Iris pigment epithelial cell (primary cell): ENCODE data around the gene BDH1.

Experiments
- DNase-seq: peaks from one replicate; pipeline ENCODE4 v3.0.0-alpha.2; 2011; ENCODE audit warnings: low read depth

BDH1 gene

DNA sequence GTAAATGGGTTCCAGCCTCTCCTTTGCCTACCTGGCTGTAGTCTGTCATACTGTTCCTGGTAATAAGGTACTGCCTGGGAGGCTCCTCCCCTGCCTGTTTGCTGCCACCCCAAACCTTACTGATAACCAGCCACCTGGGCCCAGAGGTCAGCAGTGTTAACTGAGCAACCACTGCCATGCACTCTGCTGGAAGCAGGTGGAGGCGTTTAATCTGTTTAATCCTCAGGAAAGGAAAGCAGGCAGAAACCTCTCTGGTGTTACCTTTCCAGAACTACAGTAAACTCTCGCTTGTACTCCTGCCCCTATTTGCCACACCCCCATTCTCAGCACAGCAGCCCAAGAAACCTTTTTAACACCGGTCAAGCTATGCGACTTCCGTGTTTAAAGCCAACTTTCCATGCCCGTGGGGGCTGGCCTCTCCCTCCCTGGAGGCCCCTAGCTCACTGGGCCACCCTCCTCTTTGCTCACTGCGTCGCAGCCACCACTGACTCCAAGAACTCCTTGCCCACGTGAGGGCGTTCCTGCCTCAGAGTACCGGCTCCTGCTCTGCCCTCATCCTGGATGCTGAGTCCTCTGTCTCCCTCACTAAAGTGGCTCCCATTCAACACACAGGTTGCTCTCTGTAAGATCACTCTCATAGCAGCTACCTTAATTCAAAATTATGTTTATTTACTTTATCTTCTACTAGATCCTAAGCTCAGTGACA lies 8.3 kb downstream of the BDH1 start:
- DNase-seq: no peak

DNA sequence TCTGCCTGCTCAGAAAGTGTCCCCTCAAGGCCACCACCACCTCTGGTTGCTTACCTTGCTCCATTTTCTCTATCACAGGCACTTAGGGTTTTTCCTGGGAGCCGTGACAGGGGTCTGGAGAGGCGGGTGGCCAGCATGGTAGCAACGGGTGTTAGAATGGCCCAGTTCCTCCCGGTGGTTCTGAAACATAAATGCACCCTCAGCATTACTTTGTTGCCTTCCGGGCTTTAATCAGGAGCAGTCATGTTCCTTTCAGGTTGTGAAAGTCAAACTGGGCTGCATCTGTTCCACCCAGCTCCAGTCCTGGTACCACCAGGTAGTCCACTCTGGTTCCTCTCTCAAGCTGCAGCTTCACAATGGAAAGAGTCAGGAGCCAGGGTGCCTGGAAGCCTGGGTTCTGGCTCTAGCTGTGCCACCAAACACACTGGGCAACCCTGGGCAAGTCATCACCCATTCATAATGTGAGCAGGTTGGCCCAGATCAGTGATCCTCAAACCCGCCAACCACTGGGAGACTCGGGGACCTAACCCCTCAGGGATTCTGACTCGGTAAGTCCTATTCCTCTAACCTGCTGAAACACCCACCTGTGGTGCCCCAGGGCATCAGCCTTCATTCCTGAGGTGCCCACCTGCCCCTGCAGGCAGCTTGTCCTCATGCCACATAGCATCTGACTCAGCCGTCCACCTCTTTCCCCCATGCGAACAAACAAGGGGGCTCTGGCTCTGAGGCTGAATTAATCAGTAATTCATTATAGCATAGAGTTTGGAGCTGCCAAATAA lies 9.3 kb downstream of the BDH1 start:
- DNase-seq: no peak

DNA sequence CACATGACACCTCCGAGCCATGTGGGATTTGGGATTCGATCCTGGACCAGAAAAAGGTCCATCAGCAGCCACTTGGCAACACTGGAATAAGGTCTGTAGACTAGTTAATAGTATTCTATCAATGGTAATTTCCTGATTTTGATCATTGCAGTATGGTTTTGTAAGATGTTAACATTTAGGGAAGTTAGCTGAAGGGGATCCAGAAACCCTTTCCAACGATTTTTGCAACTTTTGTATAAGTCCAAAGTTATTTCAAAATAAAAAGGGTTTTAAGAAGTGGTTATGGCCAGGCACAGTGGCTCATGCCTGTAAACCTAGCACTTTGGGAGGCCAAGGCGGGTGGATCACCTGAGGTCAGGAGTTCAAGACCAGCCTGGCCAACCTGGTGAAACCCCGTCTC lies 10.2 kb downstream of the BDH1 start:
- no peak for DNase-seq

DNA sequence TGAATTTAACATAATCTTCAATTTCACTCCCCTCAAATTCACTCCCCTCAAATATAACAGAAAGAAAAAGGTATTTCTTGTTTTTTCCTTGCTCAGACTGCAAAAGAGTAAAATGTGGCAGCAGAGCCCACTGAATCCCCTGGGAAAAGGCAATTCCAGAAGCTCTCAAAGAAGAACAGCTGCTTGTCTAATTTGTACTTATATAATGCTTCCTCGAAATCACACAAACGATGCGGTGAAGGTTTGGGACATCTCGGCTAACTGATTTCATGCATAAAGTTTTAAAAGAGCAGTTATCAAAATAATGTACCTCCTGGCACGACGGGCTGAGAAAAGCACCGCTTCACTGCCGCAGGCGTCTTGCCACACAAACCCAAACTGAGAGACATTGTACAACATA lies 10.7 kb downstream of the BDH1 start:
- no peak for DNase-seq

DNA sequence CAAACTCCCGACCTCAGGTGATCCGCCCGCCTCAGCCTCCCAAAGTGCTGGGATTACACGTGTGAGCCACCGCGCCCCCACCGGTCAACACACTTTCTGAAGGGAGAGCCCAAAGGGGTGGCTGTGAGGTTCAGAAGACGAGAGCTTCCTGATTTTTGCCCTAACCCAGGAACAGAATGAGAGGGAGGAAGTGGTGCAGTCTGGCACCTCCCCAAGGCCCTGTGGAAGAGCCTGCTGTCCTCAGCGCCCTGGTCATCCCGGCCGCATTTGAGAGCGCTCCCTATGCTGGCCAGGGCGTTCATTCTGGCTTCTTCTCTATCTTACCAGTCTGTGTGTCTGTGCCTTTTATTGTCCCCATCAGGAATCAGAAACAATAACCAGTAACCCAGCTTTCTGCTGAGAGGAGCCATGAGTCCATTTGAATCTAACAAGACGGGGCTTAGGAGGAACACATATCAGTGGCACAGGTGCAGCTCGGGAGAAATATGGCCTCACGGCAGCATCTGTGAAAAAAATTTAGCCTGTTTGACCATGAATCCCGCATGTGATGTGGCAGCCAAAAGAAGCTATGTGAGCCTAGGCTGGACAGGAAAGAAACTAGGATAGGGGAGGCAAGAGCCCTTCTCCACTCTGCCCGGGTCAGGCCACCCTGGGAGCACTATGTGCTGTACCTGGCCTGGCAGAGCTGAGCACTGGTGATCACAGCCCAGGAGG lies 12.9 kb downstream of the BDH1 start:
- DNase-seq: no peak

DNA sequence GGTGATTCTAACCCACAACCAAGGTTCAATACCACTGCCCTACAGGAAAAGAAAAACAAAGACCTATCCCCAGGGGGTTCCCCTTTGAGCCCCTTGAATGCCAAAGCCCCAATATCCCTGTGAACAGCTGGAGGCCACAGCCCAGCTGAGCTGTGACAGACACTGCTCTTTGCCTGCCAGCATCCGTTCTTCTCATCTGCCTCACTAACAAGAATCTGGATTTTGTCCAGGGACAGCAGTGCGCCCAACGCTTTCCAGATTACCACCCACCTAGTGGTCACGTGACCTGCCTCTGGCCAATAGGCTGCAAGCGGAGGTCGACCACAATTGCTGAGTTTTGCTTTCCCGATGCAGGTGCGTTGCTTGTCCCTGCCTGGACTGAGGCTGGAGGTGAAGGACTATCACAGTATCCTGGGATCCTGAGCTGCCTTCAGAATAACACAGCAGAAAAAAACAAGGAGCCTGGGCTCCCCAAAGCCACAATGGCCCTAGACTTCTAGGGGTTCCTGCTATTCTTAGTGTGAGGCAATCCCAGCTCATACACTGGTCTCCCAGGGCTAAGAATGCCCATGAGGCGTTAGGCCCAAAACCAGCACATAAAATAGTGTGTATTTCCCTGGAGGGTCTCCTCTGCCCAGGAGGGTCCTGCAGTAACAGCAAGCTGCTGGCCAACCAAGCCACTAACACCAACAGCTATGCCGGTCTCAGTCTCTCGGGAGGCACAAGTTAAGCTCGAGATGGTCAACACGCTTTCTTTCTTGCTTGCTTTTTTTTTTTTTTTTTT lies 13.8 kb downstream of the BDH1 start:
- peak; percentile 82 for DNase-seq

DNA sequence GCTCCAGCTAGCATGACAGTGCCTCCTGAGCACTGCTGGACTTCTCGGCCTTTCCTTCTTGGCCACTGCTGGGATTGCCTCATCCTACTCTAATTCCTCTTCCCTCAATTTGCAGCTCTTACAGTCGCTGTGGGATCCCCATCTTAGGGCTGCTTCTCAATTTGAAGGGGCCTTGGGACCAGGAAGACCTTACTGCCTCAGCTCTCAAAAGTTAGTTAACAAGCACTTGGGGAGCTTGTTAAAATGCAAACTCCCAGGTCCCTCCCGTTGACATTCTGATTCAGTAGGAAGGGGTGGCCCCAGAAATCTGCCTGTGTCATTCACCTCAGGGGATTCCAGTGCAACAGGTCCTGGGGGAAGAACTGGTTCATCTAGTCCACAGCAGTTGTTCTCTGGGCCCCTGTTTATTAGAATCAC lies 14.8 kb downstream of the BDH1 start:
- no peak for DNase-seq

DNA sequence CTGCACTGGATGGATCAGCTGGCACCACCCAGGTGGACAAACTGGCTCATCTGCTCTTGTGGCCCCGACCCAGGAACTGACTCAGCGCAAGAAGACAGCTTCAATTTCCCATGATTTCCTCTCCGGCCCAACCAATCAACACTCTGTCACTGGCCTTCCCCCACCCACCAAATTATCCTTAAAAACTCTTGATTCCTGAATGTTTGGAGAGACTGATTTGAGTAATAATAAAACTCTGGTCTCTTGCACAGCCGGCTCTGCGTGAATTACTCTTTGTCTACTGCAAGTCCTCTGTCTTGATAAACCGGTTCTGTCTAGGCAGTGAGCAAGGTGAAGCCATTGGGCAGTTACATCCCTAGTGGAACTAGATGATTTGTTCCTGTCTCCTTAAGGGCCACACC lies 16.1 kb downstream of the BDH1 start:
- no peak for DNase-seq

DNA sequence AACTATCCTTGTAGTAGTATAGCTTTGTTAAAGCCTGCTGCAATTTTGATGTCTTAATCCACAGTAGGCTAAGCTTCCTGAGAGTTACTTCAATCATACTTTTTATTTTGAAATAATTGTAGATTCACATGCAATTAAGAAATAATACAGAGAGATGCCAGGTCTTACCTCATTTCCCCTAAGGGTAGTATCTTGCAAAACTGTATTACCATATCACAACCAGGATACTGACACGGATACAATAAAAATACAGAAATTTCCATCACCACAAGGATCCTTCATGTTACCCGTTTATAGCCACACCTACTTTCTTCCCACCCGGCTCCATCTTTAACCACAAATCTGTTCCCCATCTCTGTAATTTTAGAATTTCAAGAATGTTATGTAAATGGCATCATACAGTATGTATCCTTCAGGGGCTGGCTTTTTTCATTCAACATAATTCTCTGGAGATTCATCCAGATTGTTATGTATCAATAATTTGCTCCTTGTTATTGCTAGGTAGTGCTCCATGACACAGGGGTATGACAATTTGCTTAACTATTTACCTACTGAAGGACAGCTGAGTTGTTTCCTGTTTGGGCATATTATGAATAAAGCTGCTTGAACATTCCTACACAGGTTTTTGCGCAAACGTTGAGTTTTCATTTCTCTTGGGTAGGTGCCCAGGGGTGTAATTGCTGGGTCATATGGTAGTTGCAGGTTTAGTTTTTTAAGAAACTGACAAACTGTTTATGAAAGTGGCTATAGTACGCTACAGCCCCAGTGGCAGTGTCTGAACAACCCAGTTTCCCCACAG lies 21.6 kb downstream of the BDH1 start:
- DNase-seq: peak; percentile 39

DNA sequence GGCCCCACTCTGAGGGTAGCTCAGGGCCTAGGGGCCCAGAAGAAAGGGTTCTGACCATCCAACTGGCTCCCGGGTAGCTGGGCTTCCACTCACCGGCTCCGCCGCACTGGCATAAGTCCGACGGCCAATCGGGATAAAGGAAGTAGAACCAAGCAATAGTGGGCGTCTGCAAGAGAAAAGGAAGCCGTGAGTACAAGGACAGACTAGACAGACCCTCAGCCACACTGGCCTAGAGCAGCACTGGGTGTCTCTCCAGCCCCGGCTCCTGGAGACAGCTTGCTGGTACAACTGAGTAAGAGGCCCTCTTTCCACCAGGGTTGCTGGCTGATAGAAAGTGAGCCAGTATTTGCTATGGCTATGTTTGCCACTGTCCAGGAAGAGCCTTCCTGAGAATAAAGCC lies 22.4 kb downstream of the BDH1 start:
- no peak for DNase-seq

DNA sequence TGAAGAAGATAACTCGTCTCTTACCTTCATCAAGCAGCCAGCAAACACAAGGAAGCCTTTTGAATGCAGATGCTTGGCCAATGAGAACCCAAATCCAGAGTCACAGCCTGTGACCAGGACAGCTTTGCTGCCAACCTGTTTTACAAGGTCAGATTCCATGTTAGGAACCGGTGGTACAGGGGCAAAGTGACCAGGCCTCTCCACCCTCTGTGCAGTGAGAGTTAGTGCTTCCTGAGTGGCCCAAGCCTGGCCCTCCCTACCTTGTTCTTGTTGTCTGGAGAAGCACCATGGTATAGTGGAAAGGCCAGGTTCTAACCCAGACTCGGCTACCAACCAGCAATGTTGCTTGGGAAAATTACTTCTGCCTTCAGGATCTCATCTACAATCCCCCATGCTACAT lies 23.4 kb downstream of the BDH1 start:
- no peak for DNase-seq

DNA sequence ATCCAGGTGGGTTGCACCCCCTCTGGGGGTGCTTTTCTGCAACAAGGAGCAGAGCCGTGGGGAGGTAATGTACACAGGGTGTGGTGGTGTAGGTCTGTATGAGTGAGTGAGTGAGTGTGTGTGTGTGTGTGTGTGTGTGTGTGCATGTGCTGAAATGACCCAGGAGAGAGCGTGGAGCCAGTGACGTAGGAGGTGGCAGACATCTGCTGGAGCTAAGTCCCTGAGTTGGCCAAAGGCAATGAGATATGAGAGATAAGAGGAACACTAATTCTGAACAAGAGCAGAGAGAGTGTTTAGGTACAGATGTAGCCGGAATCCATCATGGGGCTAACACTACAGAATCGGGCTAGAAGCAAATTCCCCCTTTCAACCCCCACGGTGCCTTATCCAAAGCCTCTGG lies 27.6 kb downstream of the BDH1 start:
- no peak for DNase-seq

DNA sequence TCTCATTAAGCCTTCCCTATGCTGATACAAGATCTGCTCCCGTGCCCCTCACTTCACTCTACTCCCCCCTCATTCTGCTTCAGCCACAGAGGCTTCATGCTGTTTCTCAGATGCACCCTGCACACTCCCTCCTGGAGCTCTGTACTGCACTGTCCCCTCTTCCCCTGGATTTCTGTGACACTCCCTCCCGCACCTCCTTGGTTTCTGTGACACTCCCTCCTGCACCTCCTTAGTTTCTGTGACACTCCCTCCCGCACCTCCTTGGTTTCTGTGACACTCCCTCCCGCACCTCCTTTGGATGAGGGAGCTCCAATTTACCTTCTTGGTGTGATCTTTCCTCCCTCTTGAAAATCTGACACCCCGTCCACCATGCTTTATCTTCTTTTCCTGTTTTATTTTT lies 28.2 kb downstream of the BDH1 start:
- no peak for DNase-seq

DNA sequence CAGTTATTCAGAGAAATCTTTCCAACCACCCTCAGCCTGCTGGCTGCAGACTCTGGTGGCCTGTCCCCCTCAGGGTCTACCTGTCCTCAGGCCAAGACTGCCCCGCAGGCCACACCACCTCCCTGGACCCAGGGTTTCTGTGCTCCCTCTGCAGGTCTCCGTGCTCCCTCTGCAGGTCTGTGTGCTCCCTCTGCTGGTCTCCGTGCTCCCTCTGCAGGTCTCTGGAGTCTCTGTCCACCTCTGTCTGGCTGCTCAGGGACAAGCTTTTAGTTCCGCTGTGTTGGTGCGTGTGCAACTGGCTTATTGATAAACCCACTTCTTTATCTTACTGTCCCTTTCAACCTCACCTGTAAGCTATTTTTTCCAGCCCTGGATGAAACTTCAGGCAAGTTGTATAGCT lies 30.1 kb downstream of the BDH1 start:
- peak; percentile 51 for DNase-seq

DNA sequence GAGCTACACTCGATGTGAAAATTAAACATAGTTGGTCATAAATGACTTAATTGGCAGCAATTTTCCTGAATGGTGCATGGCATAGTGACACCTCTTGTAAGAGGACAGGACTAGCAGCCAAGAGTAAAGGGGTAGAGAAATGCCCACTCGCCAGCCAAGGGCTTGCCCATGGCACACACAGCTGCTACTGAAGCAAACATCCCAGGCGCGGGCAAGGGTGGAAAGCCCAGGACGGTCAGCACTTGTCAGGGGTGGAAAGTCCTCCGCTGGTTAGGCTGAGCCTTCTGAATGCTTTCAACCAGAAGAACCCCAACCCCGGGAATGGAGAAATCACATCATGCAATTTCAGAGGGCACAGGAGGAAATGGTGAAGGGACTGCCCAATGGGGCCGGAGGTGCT lies 31.6 kb downstream of the BDH1 start:
- DNase-seq: no peak

DNA sequence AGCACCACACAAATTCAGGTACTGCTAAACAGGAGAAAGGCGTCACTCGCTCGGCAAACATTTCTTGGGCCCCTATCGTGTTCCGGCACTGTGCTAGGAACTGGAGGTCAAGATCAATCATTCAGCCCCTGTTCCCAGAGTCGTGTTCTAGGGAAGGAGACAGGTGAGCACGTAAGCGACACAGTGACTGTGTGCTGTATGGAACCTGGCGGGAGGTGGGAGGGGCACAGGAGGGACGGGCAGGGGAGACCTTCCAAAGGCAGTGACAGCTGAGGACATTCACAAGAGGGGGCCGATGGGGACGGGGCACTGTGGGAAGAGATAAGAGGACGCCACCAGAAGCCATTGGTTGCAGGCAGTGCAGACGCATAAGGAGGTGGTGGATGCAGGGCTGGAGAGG lies 32.2 kb downstream of the BDH1 start:
- DNase-seq: no peak

DNA sequence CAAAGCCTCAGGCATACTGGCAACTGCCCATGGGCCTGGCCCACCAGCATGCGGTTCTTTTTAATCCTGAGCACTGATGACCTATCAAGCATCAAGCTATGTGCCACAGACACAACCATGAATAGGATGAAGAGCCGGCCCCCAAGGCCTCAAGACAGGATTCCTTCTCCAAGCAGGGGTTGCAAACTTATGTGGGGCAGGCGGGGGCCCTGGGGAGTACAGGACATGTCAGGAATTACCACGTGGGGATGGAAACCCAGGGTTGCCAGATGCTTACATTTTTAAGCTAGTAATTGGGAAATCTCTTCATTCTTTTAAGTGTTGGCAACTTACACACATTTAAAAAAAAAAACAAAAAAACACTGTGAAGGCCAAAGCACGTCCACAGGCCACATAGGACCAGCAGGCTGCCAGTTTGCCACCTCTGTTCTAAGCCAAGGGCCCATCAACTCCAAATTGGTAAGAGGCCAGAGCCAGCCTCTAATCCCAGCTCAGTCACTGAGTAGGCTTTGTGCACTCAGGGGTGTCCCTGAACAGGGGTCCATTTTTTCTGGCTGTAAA lies 32.8 kb downstream of the BDH1 start:
- peak; percentile 55 for DNase-seq

DNA sequence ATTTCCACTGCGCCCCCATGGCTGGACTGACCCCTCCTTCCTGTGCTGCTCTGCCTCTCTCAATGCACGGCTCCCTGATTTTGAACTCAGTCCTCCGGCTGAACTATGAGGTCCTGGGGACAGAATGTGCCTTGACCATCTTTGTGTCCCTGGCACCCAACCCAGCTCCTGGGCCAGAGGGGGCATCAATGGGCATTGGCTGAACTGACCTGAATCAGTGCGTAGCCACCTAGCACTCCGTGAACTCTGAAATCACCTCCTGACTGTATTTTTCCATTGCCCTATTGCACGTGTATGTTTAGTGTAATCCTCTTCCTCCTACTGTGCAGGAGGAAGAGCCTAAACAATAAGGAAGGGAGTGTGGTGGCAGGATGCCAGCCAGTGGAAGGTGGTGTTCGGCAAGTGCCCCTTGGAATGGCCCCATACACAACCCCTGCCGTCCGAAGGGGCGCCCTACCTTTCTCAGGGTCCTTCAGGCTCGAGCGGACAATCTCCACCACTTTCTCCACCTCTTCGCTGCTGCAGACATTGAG lies 33.5 kb downstream of the BDH1 start:
- no peak for DNase-seq

DNA sequence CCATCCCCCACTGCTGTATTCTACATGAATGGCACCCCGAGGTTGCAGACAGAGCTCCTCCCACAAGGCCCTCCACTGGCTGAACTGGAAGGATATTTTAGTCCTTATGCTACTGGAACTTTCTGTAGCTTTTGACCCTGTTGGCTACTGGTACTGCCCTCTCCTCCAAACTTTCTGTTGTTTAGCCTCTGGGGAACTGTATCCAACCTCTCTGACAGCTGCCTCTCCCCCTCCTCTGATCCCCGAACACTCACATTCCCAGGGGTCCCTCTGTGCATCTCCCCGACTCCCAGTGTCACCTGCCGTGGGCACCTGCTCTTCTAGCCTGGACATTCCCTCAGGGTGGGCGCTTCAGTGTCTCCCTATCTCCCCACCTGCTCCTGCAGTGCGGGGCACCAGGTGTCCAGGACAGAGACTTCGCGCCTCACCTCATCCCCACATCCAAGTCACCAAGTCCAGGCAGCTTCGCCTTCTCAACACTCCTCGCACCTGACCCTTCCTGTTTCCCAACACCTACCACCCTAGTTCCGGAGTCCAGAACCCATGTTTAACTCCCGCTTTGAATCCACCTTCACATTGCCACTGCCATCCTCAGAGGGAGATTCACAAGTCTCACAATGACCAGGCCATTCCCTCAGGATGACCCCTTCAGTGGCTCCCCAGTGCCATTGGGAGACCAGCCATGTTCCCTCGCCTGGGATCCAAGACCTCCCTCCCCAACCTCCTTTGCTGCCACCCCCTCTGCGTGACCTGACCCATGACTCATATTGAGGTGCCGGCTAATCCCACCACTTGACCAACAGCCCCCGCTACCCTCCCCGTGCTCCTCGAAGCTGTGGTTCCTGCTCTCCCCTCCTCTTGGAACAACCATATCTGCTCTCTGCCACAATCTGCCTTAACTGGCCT lies 34.2 kb downstream of the BDH1 start:
- no peak for DNase-seq
